Kidney epithelial cell (primary cell): ENCODE data around the gene TRMO. TPM values are rescaled to one million over a fixed set of nuclear protein-coding genes. Genes with fewer than 3 reads are reported as not detected.

Source experiments
- DNase-seq: peaks from one replicate; pipeline ENCODE4 v3.0.0-alpha.2; 2010; ENCODE audit warnings: low read depth
- H3K27me3 ChIP-seq: 2 replicates; pipeline ENCODE4 v1.6.0; 2011; ENCODE audit warnings: low read length; ENCODE audit not compliant: control insufficient read depth, insufficient read depth
- H3K36me3 ChIP-seq: 2 replicates; pipeline ENCODE4 v1.5.1; 2011; ENCODE audit warnings: low read length; ENCODE audit not compliant: control insufficient read depth, insufficient read depth
- H3K4me3 ChIP-seq: 2 replicates; pipeline ENCODE4 v1.5.1; 2011; ENCODE audit warnings: low read depth, mild to moderate bottlenecking, control low read depth, low read length
- total RNA-seq: library from RNA; depleted of rRNA; stranded (reverse); fragments of >200 nt; gene quantifications from 2 replicates; pipeline ENCODE4 v1.2.3, GENCODE V29; 2015
- TF ChIP-seq, protein P1 (sequence below): IDR thresholded peaks from 2 replicates; pipeline ENCODE4 v1.5.1; 2011; ENCODE audit warnings: mild to moderate bottlenecking, moderate library complexity, low read length, control low read depth, inconsistent platforms; ENCODE audit not compliant: insufficient read depth, poor library complexity, severe bottlenecking

Gene TRMO
- total RNA-seq, 1 donor from 2014 or later, result 23.9 TPM

DNA sequence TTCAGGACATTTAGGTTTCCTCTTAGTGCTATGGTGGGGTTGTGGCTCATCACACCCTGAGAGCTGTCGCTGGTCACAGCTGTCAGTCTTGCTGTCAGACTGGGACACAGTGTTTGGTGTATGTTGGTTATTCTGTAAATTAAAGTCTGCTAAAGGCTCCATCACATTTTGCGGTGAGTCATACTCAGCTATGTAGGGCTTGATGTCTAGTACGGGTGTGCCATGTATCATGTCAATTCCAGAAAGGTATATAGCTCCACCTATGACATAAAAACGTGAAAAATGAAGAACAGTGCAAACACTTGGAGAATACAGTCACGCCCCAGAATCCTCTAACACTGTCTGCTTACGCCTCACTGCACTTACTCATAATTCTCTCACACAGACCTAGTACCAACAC lies 11.9 kb downstream of the TRMO start:
- Histone ChIP-seq H3K4me3 (no peak overlapping the region), H3K27me3 (no peaks in the 10 kb centered on the region), H3K36me3 (no peaks in the 10 kb centered on the region)
- TF ChIP-seq, protein P1, sequence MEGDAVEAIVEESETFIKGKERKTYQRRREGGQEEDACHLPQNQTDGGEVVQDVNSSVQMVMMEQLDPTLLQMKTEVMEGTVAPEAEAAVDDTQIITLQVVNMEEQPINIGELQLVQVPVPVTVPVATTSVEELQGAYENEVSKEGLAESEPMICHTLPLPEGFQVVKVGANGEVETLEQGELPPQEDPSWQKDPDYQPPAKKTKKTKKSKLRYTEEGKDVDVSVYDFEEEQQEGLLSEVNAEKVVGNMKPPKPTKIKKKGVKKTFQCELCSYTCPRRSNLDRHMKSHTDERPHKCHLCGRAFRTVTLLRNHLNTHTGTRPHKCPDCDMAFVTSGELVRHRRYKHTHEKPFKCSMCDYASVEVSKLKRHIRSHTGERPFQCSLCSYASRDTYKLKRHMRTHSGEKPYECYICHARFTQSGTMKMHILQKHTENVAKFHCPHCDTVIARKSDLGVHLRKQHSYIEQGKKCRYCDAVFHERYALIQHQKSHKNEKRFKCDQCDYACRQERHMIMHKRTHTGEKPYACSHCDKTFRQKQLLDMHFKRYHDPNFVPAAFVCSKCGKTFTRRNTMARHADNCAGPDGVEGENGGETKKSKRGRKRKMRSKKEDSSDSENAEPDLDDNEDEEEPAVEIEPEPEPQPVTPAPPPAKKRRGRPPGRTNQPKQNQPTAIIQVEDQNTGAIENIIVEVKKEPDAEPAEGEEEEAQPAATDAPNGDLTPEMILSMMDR, result no peak
- no peak for DNase-seq

DNA sequence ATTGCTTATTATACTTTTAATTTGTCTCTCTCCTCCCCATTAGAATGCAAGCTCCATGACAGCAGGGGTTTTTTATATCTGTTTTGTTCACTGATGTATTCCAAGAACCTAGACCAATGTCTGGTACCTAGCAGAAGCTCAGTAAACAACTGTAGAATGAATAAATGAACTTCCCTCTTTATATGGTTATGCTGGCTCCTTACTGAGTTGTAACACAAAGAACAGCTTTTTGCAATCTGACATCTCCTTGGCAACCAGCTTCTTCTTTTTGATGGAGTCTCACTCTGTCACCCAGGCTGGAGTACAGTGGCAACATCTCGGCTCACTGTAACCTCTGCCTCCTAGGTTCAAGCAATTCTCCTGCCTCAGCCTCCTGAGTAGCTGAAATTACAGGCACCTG lies 13.6 kb downstream of the TRMO start:
- H3K36me3 ChIP-seq, result no peaks in the 10 kb centered on the region
- TF ChIP-seq, protein P1, result no peak
- no peak overlapping the region for H3K4me3 ChIP-seq
- no peak for DNase-seq
- no peaks in the 10 kb centered on the region for H3K27me3 ChIP-seq

GRCh38 chr9:97907632-97908031 lies 14.7 kb downstream of the TRMO start:
- Histone ChIP-seq H3K27me3 (no peaks in the 10 kb centered on the region), H3K4me3 (no peak overlapping the region), H3K36me3 (no peaks in the 10 kb centered on the region)
- TF ChIP-seq, protein P1, result no peak
- DNase-seq, result no peak

GRCh38 chr9:97907046-97907445 lies 15.3 kb downstream of the TRMO start:
- TF ChIP-seq, protein P1, result no peak
- H3K36me3 ChIP-seq, result no peaks in the 10 kb centered on the region
- no peak for DNase-seq
- H3K27me3 ChIP-seq, result no peaks in the 10 kb centered on the region
- no peak overlapping the region for H3K4me3 ChIP-seq

DNA sequence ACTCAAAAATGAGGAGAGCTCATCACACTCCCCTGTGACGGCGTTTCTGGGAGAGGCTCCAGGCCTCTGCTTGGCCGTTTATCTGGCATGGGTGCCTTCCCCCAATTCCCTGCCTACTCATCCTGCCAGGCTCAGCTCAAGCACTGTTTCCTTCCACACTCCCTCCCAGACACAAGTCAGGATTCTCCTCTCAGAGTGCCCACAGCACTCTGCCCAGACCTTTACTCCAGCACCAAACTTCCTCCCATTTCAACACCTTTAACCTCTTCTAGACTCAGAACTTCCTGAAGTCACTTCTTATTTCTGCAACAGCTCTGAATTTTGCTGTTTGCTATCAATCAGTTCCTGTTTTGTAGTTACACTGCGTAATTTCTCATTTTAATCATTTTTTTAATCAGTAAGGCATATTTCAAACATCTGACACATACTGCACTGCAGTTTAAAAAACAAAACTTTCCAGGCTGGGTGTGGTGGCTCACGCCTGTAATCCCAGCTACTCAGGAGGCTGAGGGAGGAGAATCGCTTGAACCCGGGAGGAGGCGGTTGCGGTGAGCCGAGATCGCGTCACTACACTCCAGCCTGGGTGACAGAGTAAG lies 16.0 kb downstream of the TRMO start:
- Histone ChIP-seq H3K36me3 (no peaks in the 10 kb centered on the region), H3K4me3 (no peak overlapping the region), H3K27me3 (no peaks in the 10 kb centered on the region)
- DNase-seq, result no peak
- TF ChIP-seq, protein P1, result no peak

DNA sequence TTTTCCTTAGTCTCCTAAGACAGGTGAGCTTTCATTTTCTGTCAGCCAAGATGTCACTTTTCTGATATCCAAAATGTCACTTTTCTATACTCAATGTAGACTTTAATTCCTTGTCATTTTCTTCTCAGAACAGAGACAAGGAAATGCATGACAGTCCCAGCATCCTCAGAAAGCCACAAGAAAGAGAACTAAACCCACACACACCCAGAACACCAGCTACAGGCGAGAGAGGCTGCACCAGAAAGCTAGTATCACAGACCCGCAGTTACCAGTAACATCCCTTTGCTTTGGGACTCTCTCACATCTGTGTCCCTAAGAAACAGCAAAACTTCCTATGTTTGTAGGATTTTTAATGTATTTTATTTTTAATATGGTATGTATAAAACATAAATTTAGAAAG lies 17.1 kb downstream of the TRMO start:
- no peak for DNase-seq
- Histone ChIP-seq H3K27me3 (no peaks in the 10 kb centered on the region), H3K4me3 (no peak overlapping the region), H3K36me3 (no peaks in the 10 kb centered on the region)
- TF ChIP-seq, protein P1, result no peak
